ENCODE measurements around the gene MCUR1.
A peak's percentile ranks its signal among the peaks of the same experiment; 100 is the strongest.
"Not testable (repeated sequence)": the region's sequence is repeated elsewhere in the genome, so short reads cannot be mapped to it uniquely, and the experiment has no call there.

Gene MCUR1

GRCh38 chr6:13848522-13849150, 34.3 kb upstream of the MCUR1 start:
- Histone ChIP-seq H3K27me3 (no peaks in the 10 kb centered on the region), H3K4me3 (no peak overlapping the region), H3K4me1 (peaks cover 0 to 46% (median 0%) of the 10 kb centered on the region in 10 experiments; a peak in 5 of 20 replicates), H3K4me2 (peak overlapping the region in 3 of 11 experiments; percentile 6 to 84 (median 52); a peak in 4 of 22 replicates), H3K9me3 (replicated peaks in 1 of 11) (peaks cover 0 to 10% (median 0%) of the 10 kb centered on the region in 11 experiments; a peak in 5 of 22 replicates), H3K36me3 (no peaks in the 10 kb centered on the region), H3K9ac (peak overlapping the region in 2 of 11 experiments; percentile 11 to 41; a peak in 2 of 22 replicates), H3K27ac (peak overlapping the region in 2 of 11 experiments; percentile 44 to 53; a peak in 2 of 22 replicates), H4K20me1 (no peaks in the 10 kb centered on the region)
- no peak for TF ChIP-seq Cebpa-rat (IDR thresholded peaks at IDR 0.05)

DNA sequence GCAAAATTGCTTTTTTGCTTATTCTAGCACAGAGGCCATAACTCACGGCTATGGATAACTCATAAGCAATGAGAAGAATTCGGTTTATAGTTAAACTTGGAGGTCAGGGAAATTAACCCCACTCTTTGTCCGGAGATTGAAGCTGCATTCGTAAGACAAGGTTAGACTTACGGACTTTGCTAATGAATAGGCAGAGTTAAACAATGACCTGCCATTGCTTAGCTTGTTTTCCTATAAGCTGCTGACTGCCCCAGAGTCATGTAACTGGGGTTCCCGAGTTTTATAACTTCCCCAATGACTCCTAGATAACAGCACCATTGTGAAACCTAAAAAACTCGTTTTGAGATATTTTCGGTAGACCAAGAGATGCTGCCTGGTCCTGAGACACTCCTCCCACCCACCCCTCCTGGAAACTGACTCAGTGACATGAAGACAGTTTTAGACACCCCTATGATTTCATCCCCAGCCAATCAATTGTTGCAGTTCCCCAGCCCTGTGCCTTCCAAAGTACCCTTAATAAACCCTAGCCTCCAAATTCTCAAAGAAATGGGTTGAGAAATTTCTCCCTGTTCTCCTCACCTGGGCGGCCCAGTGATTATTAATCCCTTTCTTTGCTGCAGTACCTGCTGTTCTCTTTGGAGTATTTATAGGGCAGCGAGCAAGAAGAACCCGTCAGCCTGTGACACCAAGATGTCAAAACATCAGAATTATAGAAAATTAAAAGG, 33.1 kb upstream of the MCUR1 start:
- no peak for TF ChIP-seq Cebpa-rat (IDR thresholded peaks at IDR 0.05)
- Histone ChIP-seq H3K4me1 (peaks cover 0 to 46% (median 0%) of the 10 kb centered on the region in 10 experiments; a peak in 5 of 20 replicates), H4K20me1 (no peaks in the 10 kb centered on the region), H3K4me2 (peak overlapping the region in 2 of 11 experiments; percentile 52 to 84; a peak in 4 of 22 replicates), H3K9ac (no peak overlapping the region), H3K4me3 (no peak overlapping the region), H3K27me3 (no peaks in the 10 kb centered on the region), H3K9me3 (replicated peaks in 1 of 11) (peaks cover 0 to 10% (median 0%) of the 10 kb centered on the region in 11 experiments; a peak in 5 of 22 replicates), H3K27ac (peak overlapping the region in 1 of 11 experiments; percentile 53; a peak in 1 of 22 replicates), H3K36me3 (no peaks in the 10 kb centered on the region)

DNA sequence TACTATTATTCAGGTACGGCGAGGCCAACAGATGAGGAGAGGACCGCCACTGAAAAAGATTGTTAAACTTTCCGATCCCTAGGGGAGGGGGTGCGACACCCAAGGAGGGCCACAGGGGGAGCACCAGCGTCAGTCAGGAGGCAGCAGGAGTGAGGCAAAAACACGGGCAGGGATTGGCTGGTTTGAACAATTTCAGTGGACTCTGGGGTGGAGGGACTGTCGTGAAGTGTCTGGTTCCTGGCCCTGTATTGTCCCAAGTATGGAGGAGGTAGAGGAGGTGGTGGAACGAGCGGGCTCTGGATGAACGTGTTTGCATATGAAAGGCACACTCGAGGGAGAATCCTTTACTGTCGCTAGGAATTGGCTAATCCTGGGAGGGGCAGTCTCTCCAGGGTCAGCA, 32.5 kb upstream of the MCUR1 start:
- Histone ChIP-seq H3K36me3 (no peaks in the 10 kb centered on the region), H3K9ac (no peak overlapping the region), H3K4me1 (peaks cover 0 to 48% (median under 1%) of the 10 kb centered on the region in 10 experiments; a peak in 6 of 20 replicates), H3K27me3 (no peaks in the 10 kb centered on the region), H3K27ac (no peak overlapping the region), H4K20me1 (no peaks in the 10 kb centered on the region), H3K9me3 (replicated peaks in 1 of 11) (peaks cover 0 to 10% (median 0%) of the 10 kb centered on the region in 11 experiments; a peak in 5 of 22 replicates), H3K4me2 (peak overlapping the region in 1 of 11 experiments; percentile 84; a peak in 1 of 22 replicates), H3K4me3 (no peak overlapping the region)
- TF ChIP-seq Cebpa-rat (IDR thresholded peaks at IDR 0.05), result no peak

DNA sequence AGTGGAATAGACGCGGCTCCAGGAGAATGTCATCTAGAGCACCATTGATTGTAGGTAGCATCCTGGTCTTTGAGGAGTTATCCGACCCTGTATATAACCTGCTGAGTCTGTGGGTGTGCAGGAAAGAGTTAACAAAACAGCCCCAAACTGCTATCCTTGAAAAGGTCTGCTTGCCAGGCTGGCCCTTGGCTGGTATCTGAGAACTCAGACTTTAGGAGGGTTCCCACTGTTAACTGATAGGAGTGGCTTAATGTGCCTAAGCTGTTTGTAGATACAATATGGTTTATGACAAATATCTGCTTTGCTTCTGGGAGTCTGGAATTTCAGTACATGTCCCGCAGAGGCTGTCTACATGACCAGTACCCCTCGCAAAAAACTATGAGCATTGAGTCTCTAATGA, 27.6 kb upstream of the MCUR1 start:
- H3K4me2 ChIP-seq, result peak overlapping the region in 4 of 11 experiments; percentile 11 to 45 (median 36); a peak in 6 of 22 replicates
- no peak for TF ChIP-seq Cebpa-rat (IDR thresholded peaks at IDR 0.05)
- no peaks in the 10 kb centered on the region for H4K20me1 ChIP-seq
- H3K27ac ChIP-seq, result no peak overlapping the region; a peak in 1 of 22 replicates
- no peak overlapping the region for H3K4me3 ChIP-seq
- H3K4me1 ChIP-seq, result peaks cover 0 to 45% (median 6%) of the 10 kb centered on the region in 10 experiments; a peak in 7 of 20 replicates
- no peak overlapping the region for H3K9ac ChIP-seq
- peaks cover 0 to 4% (median 0%) of the 10 kb centered on the region in 11 experiments; a peak in 1 of 22 replicates for H3K9me3 ChIP-seq (replicated peaks in 1 of 11)
- H3K27me3 ChIP-seq, result no peaks in the 10 kb centered on the region
- no peaks in the 10 kb centered on the region for H3K36me3 ChIP-seq

GRCh38 chr6:13838616-13839015, 24.3 kb upstream of the MCUR1 start:
- no peaks in the 10 kb centered on the region for H3K36me3 ChIP-seq
- H3K9me3 ChIP-seq (replicated peaks in 1 of 11), result peaks cover 0 to 4% (median 0%) of the 10 kb centered on the region in 11 experiments; a peak in 2 of 22 replicates
- peak overlapping the region in 2 of 11 experiments; percentile 51 to 55; a peak in 2 of 22 replicates for H3K27ac ChIP-seq
- peak overlapping the region in 1 of 11 experiments; percentile 33; a peak in 1 of 22 replicates for H3K9ac ChIP-seq
- H3K4me2 ChIP-seq, result peak overlapping the region in 2 of 11 experiments; percentile 69 to 73; a peak in 4 of 22 replicates
- no peaks in the 10 kb centered on the region for H3K27me3 ChIP-seq
- no peak overlapping the region for H3K4me3 ChIP-seq
- no peaks in the 10 kb centered on the region for H4K20me1 ChIP-seq
- TF ChIP-seq Cebpa-rat (IDR thresholded peaks at IDR 0.05), result no peak
- H3K4me1 ChIP-seq, result peaks cover 0 to 49% (median 6%) of the 10 kb centered on the region in 10 experiments; a peak in 7 of 20 replicates

GRCh38 chr6:13836170-13836569, 21.8 kb upstream of the MCUR1 start:
- peaks cover 0 to 43% (median 2%) of the 10 kb centered on the region in 10 experiments; a peak in 7 of 20 replicates for H3K4me1 ChIP-seq
- no peaks in the 10 kb centered on the region for H4K20me1 ChIP-seq
- H3K27ac ChIP-seq, result no peak overlapping the region
- H3K36me3 ChIP-seq, result no peaks in the 10 kb centered on the region
- H3K9me3 ChIP-seq (replicated peaks in 1 of 11), result peaks cover 0 to 5% (median 0%) of the 10 kb centered on the region in 11 experiments; a peak in 1 of 22 replicates
- no peak overlapping the region for H3K4me2 ChIP-seq
- H3K27me3 ChIP-seq, result no peaks in the 10 kb centered on the region
- H3K4me3 ChIP-seq, result no peak overlapping the region
- no peak for TF ChIP-seq Cebpa-rat (IDR thresholded peaks at IDR 0.05)
- H3K9ac ChIP-seq, result no peak overlapping the region

- no peak overlapping the region for H3K9ac ChIP-seq
Observed at GRCh38 chr6:13834790-13835189, 20.4 kb upstream of the MCUR1 start.

DNA sequence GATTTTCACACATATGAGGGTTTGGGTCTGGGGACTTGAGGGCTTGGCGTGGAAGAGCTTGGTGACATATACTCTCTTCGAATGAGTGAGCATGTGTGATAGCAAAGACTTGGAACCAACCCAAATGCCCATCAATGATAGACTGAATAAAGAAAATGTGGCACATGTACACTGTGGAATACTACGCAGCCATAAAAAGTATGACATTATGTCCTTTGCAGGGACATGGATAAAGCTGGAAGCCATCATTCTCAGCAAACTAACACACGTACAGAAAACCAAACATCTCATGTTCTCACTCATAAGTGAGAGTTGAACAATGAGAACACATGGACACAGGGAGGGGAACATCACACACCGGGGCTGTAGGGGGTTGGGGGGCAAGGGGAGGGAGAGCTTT, 19.7 kb upstream of the MCUR1 start:
- H3K4me3 ChIP-seq, H3K9ac ChIP-seq, H3K36me3 ChIP-seq, H3K27me3 ChIP-seq, H3K4me2 ChIP-seq, H3K27ac ChIP-seq, H4K20me1 ChIP-seq: not testable (repeated sequence)
- H3K4me1 ChIP-seq, result peaks cover 7 to 30% (median 11%) of the 10 kb centered on the region in 10 experiments; a peak in 19 of 20 replicates
- peaks cover 3 to 16% (median 10%) of the 10 kb centered on the region in 11 experiments; a peak in 21 of 22 replicates for H3K9me3 ChIP-seq (replicated peaks in 1 of 11)

More at GRCh38 chr6:13834790-13835189, 20.4 kb upstream of the MCUR1 start:
- Histone ChIP-seq H4K20me1 (no peaks in the 10 kb centered on the region), H3K4me3 (no peak overlapping the region), H3K27ac (no peak overlapping the region), H3K4me2 (no peak overlapping the region), H3K27me3 (no peaks in the 10 kb centered on the region), H3K9me3 (replicated peaks in 1 of 11) (peaks cover 0 to 8% (median 3%) of the 10 kb centered on the region in 11 experiments; a peak in 11 of 22 replicates), H3K36me3 (no peaks in the 10 kb centered on the region), H3K4me1 (peaks cover 7 to 37% (median 11%) of the 10 kb centered on the region in 10 experiments; a peak in 19 of 20 replicates)
- TF ChIP-seq Cebpa-rat (IDR thresholded peaks at IDR 0.05), result no peak

DNA sequence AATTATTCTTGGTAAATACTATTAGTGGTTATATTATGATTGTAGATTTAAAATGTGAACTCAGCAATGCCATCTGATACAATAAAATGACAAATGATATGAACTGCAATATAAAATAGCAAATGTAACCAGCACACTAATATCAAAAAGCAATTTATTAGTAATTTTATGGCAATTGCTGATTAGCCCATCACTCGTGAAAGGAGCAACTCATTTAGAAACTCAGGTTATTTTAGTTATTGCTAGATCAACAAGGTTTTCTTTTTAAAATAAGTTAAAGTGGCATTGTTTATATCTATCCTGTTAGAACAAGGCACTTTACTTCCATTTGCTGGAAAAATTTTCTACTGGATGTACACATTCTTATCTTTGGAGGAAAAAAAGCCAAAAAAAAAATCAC, 18.4 kb upstream of the MCUR1 start:
- Histone ChIP-seq H3K4me2 (no peak overlapping the region), H3K9me3 (replicated peaks in 1 of 11) (peaks cover 13 to 25% (median 19%) of the 10 kb centered on the region in 11 experiments), H3K27ac (no peak overlapping the region), H3K36me3 (no peaks in the 10 kb centered on the region), H3K9ac (no peak overlapping the region), H3K4me1 (peaks cover 7 to 17% (median 11%) of the 10 kb centered on the region in 10 experiments; a peak in 18 of 20 replicates), H3K27me3 (no peaks in the 10 kb centered on the region), H3K4me3 (no peak overlapping the region), H4K20me1 (no peaks in the 10 kb centered on the region)
- no peak for TF ChIP-seq Cebpa-rat (IDR thresholded peaks at IDR 0.05)

Data from BLaER1 treated with 17β-estradiol and CSF1 and Interleukin-3, amounts not matched to agents 10 nM and 100 nM (cell line).